HG02870 (cell line): ENCODE data around the gene GAL3ST2.

Experiments used
- ATAC-seq: cut with Tn5 transposase; IDR thresholded peaks from one replicate; pipeline ENCODE4 v1.9.1; 2021; ENCODE audit warnings: mild to moderate bottlenecking, moderate library complexity; ENCODE audit not compliant: unreplicated experiment

The GAL3ST2 gene

DNA sequence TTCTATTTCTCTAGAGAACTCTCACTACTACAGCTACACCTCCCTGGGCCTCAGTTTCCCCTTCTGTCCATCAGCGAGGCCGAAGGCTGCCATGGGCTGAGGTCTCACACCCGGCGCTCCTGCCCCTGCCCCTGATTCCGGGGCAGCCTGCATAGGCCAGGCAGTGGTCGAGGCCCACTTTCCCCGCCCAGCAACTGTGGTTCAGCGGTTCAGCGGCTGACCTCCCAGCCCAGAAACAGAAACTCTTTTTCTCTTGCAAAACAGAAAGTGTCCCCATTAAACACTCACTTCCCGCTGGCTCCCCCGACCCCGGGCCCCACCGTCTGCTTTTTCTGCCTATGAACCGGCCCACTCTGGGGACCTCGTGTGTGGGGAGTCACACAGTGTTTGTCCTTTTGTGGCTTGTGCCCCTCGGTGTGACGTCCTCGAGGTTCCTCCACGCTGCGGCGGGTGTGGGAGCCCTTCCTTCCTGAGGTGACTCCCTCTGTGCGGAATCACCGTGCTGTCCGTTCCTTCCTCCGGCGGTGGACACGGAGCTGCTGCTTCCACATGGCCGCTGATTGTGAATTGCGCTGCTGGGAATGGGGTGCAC is 66.1 kb downstream of the GAL3ST2 start:
- ATAC-seq, result no peak

GRCh38 chr2:241843321-241844065 is 66.9 kb downstream of the GAL3ST2 start:
- no peak for ATAC-seq

DNA sequence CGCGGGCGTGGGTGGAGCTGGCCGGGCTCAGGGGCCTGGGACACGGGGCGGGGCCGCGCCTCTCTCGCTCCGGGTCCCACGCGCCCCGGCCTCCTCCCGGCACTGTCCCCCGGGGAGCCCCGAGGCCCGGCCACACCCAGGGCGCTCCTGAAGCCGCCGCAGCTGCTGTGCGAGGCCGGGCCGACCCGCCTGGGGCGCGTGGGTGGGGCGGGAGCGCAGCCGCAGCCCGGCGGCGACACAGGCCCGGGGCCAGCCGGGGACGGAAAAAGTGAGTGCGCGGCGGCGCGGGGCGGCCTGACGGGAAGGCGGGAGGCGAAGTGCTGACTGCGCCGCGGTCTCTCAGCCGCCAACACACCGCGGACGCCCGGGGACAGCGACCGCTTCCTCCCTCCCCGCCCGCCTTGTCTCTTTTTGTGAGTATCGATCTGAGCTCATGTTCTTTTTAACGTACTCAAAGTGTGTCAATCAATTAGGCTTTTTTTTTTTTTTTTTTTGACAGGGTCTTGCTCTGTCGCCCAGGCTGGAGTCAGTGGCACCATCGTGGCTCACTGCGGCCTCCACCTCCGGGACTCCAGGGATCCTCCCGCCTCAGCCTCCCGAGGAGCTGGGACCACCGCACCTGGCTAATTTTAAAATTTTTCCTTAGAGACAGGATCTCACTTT is 67.6 kb downstream of the GAL3ST2 start:
- no peak for ATAC-seq

DNA sequence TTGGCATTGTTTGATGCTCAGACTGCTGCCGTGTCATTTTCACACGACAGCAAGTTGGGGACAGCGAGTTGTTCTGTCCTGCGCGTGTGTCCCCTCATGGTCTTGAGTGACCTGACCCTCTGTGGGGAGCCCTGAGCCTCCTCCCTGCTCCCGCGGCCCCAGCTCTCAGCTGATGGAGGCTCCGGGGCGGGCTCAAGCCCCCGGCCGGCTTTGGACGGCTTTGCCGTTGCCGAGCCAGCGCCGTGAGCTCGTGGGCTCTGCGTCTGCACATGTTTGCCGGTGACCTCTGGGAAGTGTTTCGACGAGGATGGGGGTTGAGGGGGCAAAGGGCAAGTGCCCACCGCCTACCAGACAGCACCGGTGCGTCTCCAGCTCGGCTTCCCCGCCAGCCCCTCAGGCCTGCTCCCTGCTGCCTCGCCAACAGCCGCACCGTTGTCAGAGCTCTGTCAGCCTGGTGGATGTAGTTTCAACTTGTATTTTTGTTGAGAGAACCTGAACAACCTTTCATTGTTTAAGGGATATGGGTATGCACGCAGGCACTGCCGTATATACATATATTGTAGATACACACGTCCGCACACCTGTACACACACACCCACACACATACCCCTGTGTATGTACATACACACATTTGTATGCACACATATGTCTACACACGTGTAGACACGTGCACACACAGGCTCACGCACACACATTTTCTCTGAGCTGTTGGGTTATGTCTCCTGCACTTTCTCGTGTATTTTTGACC is 68.4 kb downstream of the GAL3ST2 start:
- ATAC-seq, result no peak

GRCh38 chr2:241846406-241846805 is 69.8 kb downstream of the GAL3ST2 start:
- no peak for ATAC-seq

GRCh38 chr2:241848761-241849615 is 72.4 kb downstream of the GAL3ST2 start:
- no peak for ATAC-seq

- no peak for ATAC-seq
Measured at GRCh38 chr2:241849616-241850543, 73.3 kb downstream of the GAL3ST2 start.

DNA sequence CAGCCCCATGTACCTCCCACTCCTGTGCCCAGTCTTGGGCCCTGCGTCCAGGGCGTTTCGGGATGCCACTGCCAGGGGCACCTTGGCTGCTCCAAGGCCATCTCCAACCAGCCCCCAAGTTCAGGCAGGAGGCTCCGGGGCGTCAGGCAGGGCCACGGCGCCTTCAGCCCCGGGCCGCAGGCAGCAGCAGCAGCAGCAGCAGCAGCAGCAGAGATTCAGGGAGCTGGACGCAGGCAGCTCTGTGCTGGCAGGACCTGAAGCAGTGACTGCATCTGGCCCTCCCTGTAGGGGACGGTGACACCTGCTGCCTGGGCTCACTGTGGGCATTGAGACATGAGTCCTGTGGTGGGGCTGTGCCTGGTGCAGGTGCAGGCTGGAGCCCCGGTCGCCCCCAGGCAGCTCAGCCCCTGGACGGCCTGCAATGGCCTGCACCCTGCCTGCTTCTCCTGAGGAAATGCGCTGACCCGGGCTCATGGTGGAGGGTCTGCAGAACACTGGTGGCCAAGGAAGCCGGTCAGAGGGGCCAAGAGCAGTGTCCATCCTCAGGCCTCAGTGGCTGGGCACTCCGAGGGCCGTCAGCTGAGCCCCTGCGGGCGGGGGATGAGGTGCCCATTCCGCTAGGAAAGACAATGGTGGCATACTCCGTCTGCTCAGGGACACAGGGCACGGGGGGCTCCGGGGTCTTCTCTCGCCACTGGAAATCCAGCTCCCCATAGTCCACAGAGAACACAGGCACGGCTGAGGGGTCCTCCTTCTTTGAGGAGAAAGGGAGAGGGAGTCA is 74.1 kb downstream of the GAL3ST2 start:
- ATAC-seq, result no peak

- ATAC-seq, result no peak
Measured at GRCh38 chr2:241851325-241852115, 74.9 kb downstream of the GAL3ST2 start.

DNA sequence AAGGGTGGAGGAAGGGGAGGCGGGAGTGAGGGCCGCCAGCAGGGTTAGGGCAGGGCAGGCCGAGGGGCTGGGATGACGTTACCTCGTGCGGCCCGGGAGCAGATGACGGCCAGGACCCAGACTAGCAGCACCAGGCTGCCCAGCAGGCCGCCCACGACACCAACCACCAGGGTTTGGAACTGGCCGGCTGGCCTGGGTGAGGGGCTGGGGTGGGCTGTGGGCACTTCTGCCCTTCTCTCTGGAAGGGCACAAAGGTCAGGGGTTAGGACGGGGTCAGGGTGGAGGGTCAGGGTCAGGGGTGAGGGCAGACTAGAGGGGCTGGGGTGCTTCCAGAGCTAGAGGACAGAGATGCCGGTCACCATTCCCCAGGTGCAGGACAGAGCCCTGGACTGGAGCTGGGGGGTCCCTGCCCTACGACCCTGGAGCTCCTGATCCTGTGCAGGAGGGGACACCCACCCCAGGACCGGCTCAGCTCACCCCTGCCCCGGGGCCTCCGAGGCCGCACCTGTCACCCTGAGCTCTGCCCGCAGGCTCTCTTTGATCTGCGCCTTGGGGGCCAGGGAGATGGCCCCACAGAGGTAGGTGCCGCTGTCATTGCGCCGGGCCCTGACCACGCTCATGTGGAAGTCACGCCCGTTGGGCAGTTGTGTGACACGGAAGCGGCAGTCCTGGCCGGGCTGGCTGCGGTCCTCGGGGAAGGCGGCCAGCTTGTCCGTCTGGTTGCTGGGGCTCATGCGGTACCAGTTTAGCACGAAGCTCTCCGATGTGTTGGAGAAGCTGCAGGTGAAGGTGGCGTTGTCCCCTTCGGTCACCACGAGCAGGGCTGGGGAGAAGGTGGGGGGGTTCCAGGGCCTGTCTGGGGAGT is 75.7 kb downstream of the GAL3ST2 start:
- ATAC-seq, result no peak

DNA sequence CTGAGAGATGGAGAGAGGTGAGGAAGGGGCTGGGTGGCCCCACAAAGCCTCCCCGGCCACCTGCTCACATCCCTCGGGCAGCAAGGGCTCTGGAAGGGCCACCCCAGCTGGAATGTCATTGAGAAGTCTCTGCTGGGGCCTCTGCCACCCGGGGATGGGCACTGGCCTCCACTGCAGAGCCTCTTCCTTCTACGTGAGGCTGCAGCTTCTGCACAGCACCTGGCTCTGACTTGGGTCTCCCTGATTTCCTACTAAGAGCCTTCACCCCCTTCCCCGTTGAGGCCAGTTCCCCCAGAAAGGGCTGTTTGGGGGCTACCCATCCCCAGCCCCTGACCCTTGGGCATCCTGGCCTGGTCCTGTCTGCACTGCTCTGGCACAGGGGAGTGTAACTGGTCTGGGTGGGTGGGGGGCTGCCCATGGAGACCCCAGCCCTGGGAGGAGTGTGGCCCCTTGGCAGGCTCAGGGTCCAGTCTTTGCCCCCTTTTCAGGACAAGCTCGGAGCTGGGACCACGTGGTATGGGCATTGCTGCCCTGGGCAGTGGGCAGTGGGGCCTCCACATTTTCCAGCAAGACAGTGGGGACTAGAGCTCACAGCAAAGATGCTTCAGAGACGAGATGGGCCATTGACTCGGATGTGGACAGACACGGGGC is 76.5 kb downstream of the GAL3ST2 start:
- no peak for ATAC-seq
